HFF-Myc (cell line): ENCODE results near the gene MPPED2.

ENCODE experiments used
- DNase-seq: peaks from one replicate; pipeline ENCODE4 v3.0.0-alpha.2; 2011; ENCODE audit warnings: low read depth; ENCODE audit errors: extremely low read depth
- H3K4me3 ChIP-seq: replicated peaks from 2 replicates; pipeline ENCODE4 v1.5.1; 2011; ENCODE audit warnings: low read depth, mild to moderate bottlenecking, control low read depth, low read length
- CTCF ChIP-seq: IDR thresholded peaks from 2 replicates; pipeline ENCODE4 v1.5.1; 2012; ENCODE audit warnings: mild to moderate bottlenecking, low read depth, low read length, control low read depth; ENCODE audit errors: missing control alignments

Gene MPPED2

GRCh38 chr11:30432178-30432577 is 154.0 kb downstream of the MPPED2 start:
- TF ChIP-seq CTCF: no peak
- no peak overlapping the region for H3K4me3 ChIP-seq
- no peak for DNase-seq

- no peak for TF ChIP-seq CTCF
- H3K4me3 ChIP-seq: no peak overlapping the region
- no peak for DNase-seq
These were observed 154.9 kb downstream of the MPPED2 start for GRCh38 chr11:30431127-30431814.

GRCh38 chr11:30429550-30429949 is 156.6 kb downstream of the MPPED2 start:
- TF ChIP-seq CTCF: no peak
- DNase-seq: no peak
- H3K4me3 ChIP-seq: no peak overlapping the region

- TF ChIP-seq CTCF: no peak
These were observed 159.4 kb downstream of the MPPED2 start for GRCh38 chr11:30426781-30427180.

GRCh38 chr11:30424844-30425243 is 161.3 kb downstream of the MPPED2 start:
- no peak for TF ChIP-seq CTCF
- H3K4me3 ChIP-seq: no peak overlapping the region
- DNase-seq: no peak

More at GRCh38 chr11:30426781-30427180, 159.4 kb downstream of the MPPED2 start:
- H3K4me3 ChIP-seq: no peak overlapping the region
- no peak for DNase-seq

GRCh38 chr11:30424321-30424720 is 161.8 kb downstream of the MPPED2 start:
- no peak overlapping the region for H3K4me3 ChIP-seq
- DNase-seq: no peak
- no peak for TF ChIP-seq CTCF

- no peak for TF ChIP-seq CTCF
- no peak for DNase-seq
- H3K4me3 ChIP-seq: no peak overlapping the region
These were observed 162.3 kb downstream of the MPPED2 start for GRCh38 chr11:30423886-30424285.
